Stimulated activated CD8-positive, alpha-beta memory T cell treated with anti-CD3 and anti-CD28 coated beads, Interleukin-15, amount 100 ng/mL, for 24 hours (primary cell): ENCODE measurements around the gene ING5.
A peak's percentile ranks its signal among the peaks of the same experiment; 100 is the strongest.

Experiments used
- DNase-seq: peaks from one replicate; pipeline ENCODE4 v3.0.0-alpha.2; 2020; ENCODE audit warnings: low read depth

The ING5 gene

GRCh38 chr2:241760301-241760771, 58.5 kb downstream of the ING5 start:
- no peak for DNase-seq

GRCh38 chr2:241762321-241762932, 60.6 kb downstream of the ING5 start:
- no peak for DNase-seq

GRCh38 chr2:241762933-241763369, 61.1 kb downstream of the ING5 start:
- peak; percentile 27 for DNase-seq

- no peak for DNase-seq
Measured at GRCh38 chr2:241763551-241764274, 61.9 kb downstream of the ING5 start.

- no peak for DNase-seq
Measured at GRCh38 chr2:241764275-241765241, 62.7 kb downstream of the ING5 start.

- no peak for DNase-seq
Measured at GRCh38 chr2:241767464-241768250, 65.8 kb downstream of the ING5 start.

- no peak for DNase-seq
Measured at GRCh38 chr2:241768251-241768711, 66.4 kb downstream of the ING5 start.

GRCh38 chr2:241768850-241769249, 67.0 kb downstream of the ING5 start:
- DNase-seq, result no peak

- DNase-seq, result no peak
Measured at GRCh38 chr2:241769819-241770184, 68.0 kb downstream of the ING5 start.

GRCh38 chr2:241770185-241770935, 68.5 kb downstream of the ING5 start:
- no peak for DNase-seq

- no peak for DNase-seq
Measured at GRCh38 chr2:241770936-241771285, 69.1 kb downstream of the ING5 start.

GRCh38 chr2:241771286-241772062, 69.6 kb downstream of the ING5 start:
- no peak for DNase-seq

- no peak for DNase-seq
Measured at GRCh38 chr2:241772063-241772499, 70.2 kb downstream of the ING5 start.

GRCh38 chr2:241773511-241774418, 71.9 kb downstream of the ING5 start:
- no peak for DNase-seq

- no peak for DNase-seq
Measured at GRCh38 chr2:241774419-241775222, 72.8 kb downstream of the ING5 start.

- no peak for DNase-seq
Measured at GRCh38 chr2:241775223-241776177, 73.7 kb downstream of the ING5 start.
